ENCODE results near the gene KLK15.

DNA sequence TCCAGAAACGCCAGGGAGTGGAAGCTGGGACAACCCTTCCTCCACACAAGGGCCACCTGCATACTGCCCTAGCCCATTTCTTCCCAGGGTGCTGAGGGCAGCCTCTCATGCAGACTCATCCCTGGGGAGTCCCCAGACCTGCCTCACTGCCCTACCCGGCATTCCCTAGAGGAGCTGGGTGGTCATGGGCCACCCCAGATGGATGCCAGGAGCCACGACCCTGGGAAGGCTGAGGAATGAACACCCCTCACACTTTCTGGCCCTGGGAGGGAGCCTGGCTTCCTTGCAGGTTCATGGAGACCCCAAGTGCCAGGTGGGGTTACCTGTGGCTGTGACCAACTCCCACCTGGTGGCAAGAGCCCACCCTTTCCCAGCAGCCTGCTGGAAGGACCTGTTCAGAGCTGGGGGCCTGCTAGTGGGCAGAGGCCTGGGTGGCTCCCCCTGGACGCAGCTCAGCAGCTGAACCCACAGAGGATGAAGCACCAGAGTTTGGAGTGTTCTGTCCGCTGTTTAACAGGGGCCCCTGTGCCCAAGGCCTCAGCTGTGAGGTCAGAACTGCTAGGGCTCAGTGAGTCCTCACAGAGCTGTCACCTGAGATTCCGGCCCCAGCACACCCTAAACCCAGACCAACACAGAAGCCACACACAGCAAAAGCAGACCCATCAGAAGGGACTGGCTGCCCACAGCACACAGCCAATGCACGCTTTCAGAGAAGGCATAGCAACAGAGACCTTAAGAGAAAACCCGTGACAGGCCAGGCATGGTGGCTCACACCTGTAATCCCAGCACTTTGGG is 36.5 kb downstream of the KLK15 start:
- TF ChIP-seq, protein P1, sequence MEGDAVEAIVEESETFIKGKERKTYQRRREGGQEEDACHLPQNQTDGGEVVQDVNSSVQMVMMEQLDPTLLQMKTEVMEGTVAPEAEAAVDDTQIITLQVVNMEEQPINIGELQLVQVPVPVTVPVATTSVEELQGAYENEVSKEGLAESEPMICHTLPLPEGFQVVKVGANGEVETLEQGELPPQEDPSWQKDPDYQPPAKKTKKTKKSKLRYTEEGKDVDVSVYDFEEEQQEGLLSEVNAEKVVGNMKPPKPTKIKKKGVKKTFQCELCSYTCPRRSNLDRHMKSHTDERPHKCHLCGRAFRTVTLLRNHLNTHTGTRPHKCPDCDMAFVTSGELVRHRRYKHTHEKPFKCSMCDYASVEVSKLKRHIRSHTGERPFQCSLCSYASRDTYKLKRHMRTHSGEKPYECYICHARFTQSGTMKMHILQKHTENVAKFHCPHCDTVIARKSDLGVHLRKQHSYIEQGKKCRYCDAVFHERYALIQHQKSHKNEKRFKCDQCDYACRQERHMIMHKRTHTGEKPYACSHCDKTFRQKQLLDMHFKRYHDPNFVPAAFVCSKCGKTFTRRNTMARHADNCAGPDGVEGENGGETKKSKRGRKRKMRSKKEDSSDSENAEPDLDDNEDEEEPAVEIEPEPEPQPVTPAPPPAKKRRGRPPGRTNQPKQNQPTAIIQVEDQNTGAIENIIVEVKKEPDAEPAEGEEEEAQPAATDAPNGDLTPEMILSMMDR (IDR thresholded peaks at IDR 0.05): no peak
- TF ChIP-seq EZH2 (IDR thresholded peaks at IDR 0.05) (no peak), EZH2phosphoT487 (IDR thresholded peaks at IDR 0.05) (no peak)
